Spleen (tissue), 11 donors: Measurements from ENCODE around the gene TGM1. TPM values are rescaled to one million over a fixed set of nuclear protein-coding genes. Genes with fewer than 3 reads are reported as not detected.

Experiments
- DNase-seq: peaks from one replicate; pipeline ENCODE4 v3.0.0-alpha.2; 2020
- H3K27ac ChIP-seq, 8 donors: fragments of 200-600 bp; sonication (generic) in 7 of 8; 1 replicate in 4 of 8; 2 replicates in 4 of 8; pipeline versions ENCODE4 v1.5.0 to v1.8.0; 2016 to 2021; ENCODE audit warnings: inconsistent platforms in 4 of 8, mild to moderate bottlenecking in 4 of 8, moderate library complexity in 1 of 8
- H3K27me3 ChIP-seq, 7 donors: fragments of 200-600 bp; sonication (generic) in 6 of 7; replicated peaks in 1 of 7; 1 replicate in 4 of 7; 2 replicates in 3 of 7; pipeline versions ENCODE4 v1.5.0 to v1.8.0; 2016 to 2021; ENCODE audit warnings: inconsistent platforms in 3 of 7, mild to moderate bottlenecking in 1 of 7
- H3K36me3 ChIP-seq, 6 donors: fragments of 200-600 bp; sonication (generic) in 5 of 6; 1 replicate in 4 of 6; 2 replicates in 2 of 6; pipeline versions ENCODE4 v1.5.0 to v1.8.0; 2016 to 2021; ENCODE audit warnings: inconsistent platforms in 2 of 6
- H3K4me1 ChIP-seq, 6 donors: fragments of 200-600 bp; sonication (generic) in 5 of 6; 1 replicate in 3 of 6; 2 replicates in 3 of 6; pipeline versions ENCODE4 v1.5.0 to v1.8.0; 2016 to 2021; ENCODE audit warnings: inconsistent platforms in 3 of 6
- H3K4me3 ChIP-seq, 8 donors: fragments of 200-600 bp; sonication (generic) in 7 of 8; 1 replicate in 4 of 8; 2 replicates in 4 of 8; pipeline versions ENCODE4 v1.5.0 to v1.8.0; 2016 to 2021; ENCODE audit warnings: inconsistent platforms in 4 of 8, mild to moderate bottlenecking in 4 of 8, moderate library complexity in 2 of 8
- H3K9me3 ChIP-seq, 8 donors: fragments of 200-600 bp; sonication (generic) in 7 of 8; 1 replicate in 4 of 8; 2 replicates in 4 of 8; pipeline versions ENCODE4 v1.5.0 to v1.8.0; 2016 to 2021; ENCODE audit warnings: inconsistent platforms in 4 of 8
- POLR2A ChIP-seq, 3 donors: fragments of 450-650 bp; IDR thresholded peaks; one replicate each; pipeline ENCODE4 v1.5.1; 2017; ENCODE audit warnings: antibody characterized with exemption in 3 of 3, mild to moderate bottlenecking in 1 of 3
- POLR2AphosphoS5 ChIP-seq, 3 donors: sonication (generic); formaldehyde crosslinking; IDR thresholded peaks; one replicate each; pipeline ENCODE4 v1.5.1; 2017; ENCODE audit warnings: antibody characterized with exemption in 3 of 3
- WGBS, 5 donors: extraction: QIAGEN DNeasy Blood & Tissue Kit in 3 of 5; methylation state at CpG; one replicate each; pipeline versions ENCODE4 v1.1.5 to v1.1.7; 2013 to 2018; 5-methylcytosine and 5-hydroxymethylcytosine counted together
- intact Hi-C: fragments of 100-400 bp; cut with DNase I; formaldehyde crosslinking; loops from one replicate; pipeline ENCODE4 v1.15.0; 2023; ENCODE audit warnings: low total_unique reads
- polyA plus RNA-seq, 3 donors: library from polyadenylated mRNA; stranded (reverse); fragments of 200-250 nt; gene quantifications; one replicate each; pipeline ENCODE4 v1.2.1, GENCODE V29; 2013
- total RNA-seq, 7 donors: library from RNA; depleted of rRNA in 3 of 7; stranded (reverse); fragments of >200 nt in 3 of 7; fragmentation: NEBNext Ultra II Directional in 4 of 7; extraction: Animal tissue kit (Norgen Biotek cat#: 25700) in 4 of 7; gene quantifications; one replicate each; pipeline versions ENCODE4 v1.1.0 to v1.2.1, GENCODE V29; 2016 to 2021
- TF ChIP-seq, protein P1 (sequence below), 11 experiments: fragments of 200-600 bp in 7 of 11; fragments of 450-650 bp in 4 of 11; sonication (generic) in 4 of 11; IDR thresholded peaks in 8 of 11; conservative IDR thresholded peaks in 3 of 11; 1 replicate in 7 of 11; 2 replicates in 4 of 11; pipeline versions ENCODE4 v1.4.0 to v1.8.0; 2016 to 2021; ENCODE audit warnings: antibody characterized with exemption in 11 of 11, inconsistent platforms in 4 of 11, mild to moderate bottlenecking in 1 of 11
- donor health status: healthy with polysubstance abuse.
- donor health status: DM: no; HTN: no; CAD: no; lungs with moderate emphysema.
- donor health status: DM: no; HTN: no; CAD: no.
- donor health status: Bipolar disorder and iron deficiency.
- donor health status: healthy.
- donor health status: DM: no; HTN: no; CAD: no.
- donor health status: DM: yes; HTN: yes; CAD: no.

The TGM1 gene
- total and polyA plus RNA-seq, 10 donors, result 1.4 to 4.8 (median 2.7) TPM

DNA sequence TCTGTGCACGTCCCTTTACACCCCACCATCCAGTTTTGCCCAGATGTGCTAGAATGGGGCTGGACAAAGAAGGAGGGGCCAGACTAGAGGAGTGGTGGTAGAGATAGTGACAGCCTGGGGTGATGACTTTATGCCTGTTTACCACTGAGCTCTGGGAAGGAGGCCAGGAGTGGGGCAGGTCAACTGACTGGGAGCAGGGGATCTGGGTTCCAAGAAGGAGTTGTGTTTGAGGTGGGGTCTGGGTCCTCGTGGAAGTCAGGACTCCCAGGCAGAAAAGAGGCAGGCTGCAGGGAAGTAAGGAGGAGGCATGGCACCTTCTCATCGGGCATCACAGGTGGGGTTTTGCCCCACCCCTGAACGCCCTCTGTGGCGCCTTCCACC, 47.3 kb upstream of the TGM1 start:
- Histone ChIP-seq H3K4me3 (peak overlapping the region; percentile 64 to 88 (median 76)), H3K4me1 (peaks cover 55 to 100% (median 87%) of the 10 kb centered on the region in 6 donors), H3K36me3 (peaks cover 4 to 45% (median 27%) of the 10 kb centered on the region in 6 donors), H3K27ac (peak overlapping the region; percentile 91 to 98 (median 96)), H3K27me3 (no peaks in the 10 kb centered on the region), H3K9me3 (no peaks in the 10 kb centered on the region)
- TF ChIP-seq POLR2A (IDR thresholded peaks at IDR 0.05) (no peak), POLR2AphosphoS5 (IDR thresholded peaks at IDR 0.05) (no peak)
- TF ChIP-seq, protein P1, sequence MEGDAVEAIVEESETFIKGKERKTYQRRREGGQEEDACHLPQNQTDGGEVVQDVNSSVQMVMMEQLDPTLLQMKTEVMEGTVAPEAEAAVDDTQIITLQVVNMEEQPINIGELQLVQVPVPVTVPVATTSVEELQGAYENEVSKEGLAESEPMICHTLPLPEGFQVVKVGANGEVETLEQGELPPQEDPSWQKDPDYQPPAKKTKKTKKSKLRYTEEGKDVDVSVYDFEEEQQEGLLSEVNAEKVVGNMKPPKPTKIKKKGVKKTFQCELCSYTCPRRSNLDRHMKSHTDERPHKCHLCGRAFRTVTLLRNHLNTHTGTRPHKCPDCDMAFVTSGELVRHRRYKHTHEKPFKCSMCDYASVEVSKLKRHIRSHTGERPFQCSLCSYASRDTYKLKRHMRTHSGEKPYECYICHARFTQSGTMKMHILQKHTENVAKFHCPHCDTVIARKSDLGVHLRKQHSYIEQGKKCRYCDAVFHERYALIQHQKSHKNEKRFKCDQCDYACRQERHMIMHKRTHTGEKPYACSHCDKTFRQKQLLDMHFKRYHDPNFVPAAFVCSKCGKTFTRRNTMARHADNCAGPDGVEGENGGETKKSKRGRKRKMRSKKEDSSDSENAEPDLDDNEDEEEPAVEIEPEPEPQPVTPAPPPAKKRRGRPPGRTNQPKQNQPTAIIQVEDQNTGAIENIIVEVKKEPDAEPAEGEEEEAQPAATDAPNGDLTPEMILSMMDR (IDR thresholded peaks at IDR 0.05 in 8 of 11, conservative IDR thresholded peaks at IDR 0.05 in 3 of 11), result no peak
- DNase-seq, result no peak
- intact Hi-C loops, result no loop called here
- WGBS, 5 donors, result 17 to 23% (median 19%) methylated on average over 4 to 5 of the region's 5 CpGs

GRCh38 chr14:24309538-24310264, 46.7 kb upstream of the TGM1 start, which contains the start of gene LTB4R2:
LTB4R2 (plus strand) TSS chr14:24310140; CDS start chr14:24310665, 525 bp downstream.
- no peaks in the 10 kb centered on the region for H3K9me3 ChIP-seq
- peaks cover 49 to 100% (median 86%) of the 10 kb centered on the region in 6 donors for H3K4me1 ChIP-seq
- intact Hi-C loops, result no loop called here
- no peak for DNase-seq
- peak within 1 kb of the TSS; percentile 91 to 98 (median 96) for H3K27ac ChIP-seq
- 47 to 82% (median 53%) methylated on average over 5 of the region's 5 CpGs for WGBS, 5 donors
- peaks cover 4 to 51% (median 33%) of the 10 kb centered on the region in 6 donors for H3K36me3 ChIP-seq
- H3K4me3 ChIP-seq, result peak within 1 kb of the TSS; percentile 64 to 88 (median 76)
- H3K27me3 ChIP-seq, result no peaks in the 10 kb centered on the region
- TF ChIP-seq POLR2AphosphoS5 (IDR thresholded peaks at IDR 0.05) (no peak), POLR2A (IDR thresholded peaks at IDR 0.05) (no peak)
- TF ChIP-seq, protein P1 (IDR thresholded peaks at IDR 0.05 in 8 of 11, conservative IDR thresholded peaks at IDR 0.05 in 3 of 11), result no peak

GRCh38 chr14:24308342-24309124, 45.6 kb upstream of the TGM1 start:
- Histone ChIP-seq H3K4me1 (peaks cover 38 to 97% (median 80%) of the 10 kb centered on the region in 6 donors), H3K4me3 (peak overlapping the region in 3 of 8 donors; percentile 73 to 87 (median 79)), H3K36me3 (peaks cover 4 to 63% (median 44%) of the 10 kb centered on the region in 6 donors), H3K9me3 (no peaks in the 10 kb centered on the region), H3K27ac (peak overlapping the region in 7 of 8 donors; percentile 9 to 98 (median 97)), H3K27me3 (no peaks in the 10 kb centered on the region)
- TF ChIP-seq, protein P1 (IDR thresholded peaks at IDR 0.05 in 8 of 11, conservative IDR thresholded peaks at IDR 0.05 in 3 of 11), result peak in 6 of 11 experiments; percentile 6 to 63 (median 44)
- no peak for TF ChIP-seq POLR2AphosphoS5 (IDR thresholded peaks at IDR 0.05)
- TF ChIP-seq POLR2A (IDR thresholded peaks at IDR 0.05), result no peak
- DNase-seq, result no peak
- intact Hi-C loops, result no loop called here
- WGBS, 5 donors, result 73 to 83% (median 78%) methylated on average over 7 of the region's 7 CpGs
